Measurements from ENCODE around the gene IMP3. TPM values are rescaled to one million over a fixed set of nuclear protein-coding genes. Genes with fewer than 3 reads are reported as not detected.
"Not testable (repeated sequence)": the region's sequence is repeated elsewhere in the genome, so short reads cannot be mapped to it uniquely, and the experiment has no call there.

IMP3 gene
- total RNA-seq, 4 donors from 2014 or later, result 162 to 194 (median 170) TPM

- no peak for DNase-seq (ENCODE audit: low spot score)
- ATAC-seq (ENCODE audit: low FRiP score), result no peak
- no peak for TF ChIP-seq CTCF (IDR thresholded peaks at IDR 0.05)
Observed at GRCh38 chr15:75684648-75685047, 44.6 kb upstream of the IMP3 start.

- peak; percentile 48 for DNase-seq (ENCODE audit: low spot score)
- not testable (repeated sequence) for ATAC-seq (ENCODE audit: low FRiP score)
- TF ChIP-seq CTCF (IDR thresholded peaks at IDR 0.05), result peak in 1 of 3 donors; percentile 65
Observed at GRCh38 chr15:75683646-75684312, 43.8 kb upstream of the IMP3 start.

- ATAC-seq (ENCODE audit: low FRiP score) (no peak), DNase-seq (ENCODE audit: low spot score) (no peak)
- TF ChIP-seq CTCF (IDR thresholded peaks at IDR 0.05), result no peak
Observed at GRCh38 chr15:75682181-75683135, 42.4 kb upstream of the IMP3 start.

- TF ChIP-seq CTCF (IDR thresholded peaks at IDR 0.05), result no peak
- DNase-seq (ENCODE audit: low spot score) (no peak), ATAC-seq (ENCODE audit: low FRiP score) (no peak)
Observed at GRCh38 chr15:75680007-75680789, 40.2 kb upstream of the IMP3 start.

GRCh38 chr15:75678324-75678690, 38.3 kb upstream of the IMP3 start:
- not testable (repeated sequence) for ATAC-seq (ENCODE audit: low FRiP score); DNase-seq (ENCODE audit: low spot score)

- no peak for DNase-seq (ENCODE audit: low spot score)
- ATAC-seq (ENCODE audit: low FRiP score), result no peak
- no peak for TF ChIP-seq CTCF (IDR thresholded peaks at IDR 0.05)
Observed at GRCh38 chr15:75677465-75678323, 37.7 kb upstream of the IMP3 start.
